Adipocyte (in vitro differentiated cells): ENCODE measurements around the gene CHST11.
"Not testable (repeated sequence)": the region's sequence is repeated elsewhere in the genome, so short reads cannot be mapped to it uniquely, and the experiment has no call there.

Experiments used
- DNase-seq: peaks from one replicate; pipeline ENCODE4 v3.0.0-alpha.2; 2015; ENCODE audit warnings: low read depth
- H3K27me3 ChIP-seq: replicated peaks from 2 replicates; pipeline ENCODE4 v1.7.0; 2013; ENCODE audit warnings: mild to moderate bottlenecking, low read length, moderate library complexity; ENCODE audit not compliant: control insufficient read depth, insufficient read depth
- H3K36me3 ChIP-seq: 2 replicates; pipeline ENCODE4 v1.7.0; 2013; ENCODE audit warnings: low read length, mild to moderate bottlenecking, moderate library complexity; ENCODE audit not compliant: control insufficient read depth, insufficient read depth, severe bottlenecking
- H3K4me1 ChIP-seq: 2 replicates; pipeline ENCODE4 v1.7.0; 2013; ENCODE audit warnings: mild to moderate bottlenecking, low read length, moderate library complexity; ENCODE audit not compliant: control insufficient read depth, insufficient read depth
- H3K4me3 ChIP-seq: 2 replicates; pipeline ENCODE4 v1.7.0; 2013; ENCODE audit warnings: mild to moderate bottlenecking, low read length, moderate library complexity
- H3K9ac ChIP-seq: 2 replicates; pipeline ENCODE4 v1.7.0; 2013; ENCODE audit warnings: mild to moderate bottlenecking, low read length, moderate library complexity
- H3K9me3 ChIP-seq: 2 replicates; pipeline ENCODE4 v1.7.0; 2013; ENCODE audit warnings: mild to moderate bottlenecking, low read length, moderate library complexity; ENCODE audit not compliant: control insufficient read depth

Gene CHST11

GRCh38 chr12:104603545-104603973 is 146.8 kb downstream of the CHST11 start:
- Histone ChIP-seq H3K9ac (peak overlapping the region; percentile 81), H3K36me3 (no peaks in the 10 kb centered on the region), H3K27me3 (no peaks in the 10 kb centered on the region), H3K9me3 (no peaks in the 10 kb centered on the region), H3K4me3 (peak overlapping the region; percentile 26), H3K4me1 (peaks cover 52% of the 10 kb centered on the region)
- no peak for DNase-seq

DNA sequence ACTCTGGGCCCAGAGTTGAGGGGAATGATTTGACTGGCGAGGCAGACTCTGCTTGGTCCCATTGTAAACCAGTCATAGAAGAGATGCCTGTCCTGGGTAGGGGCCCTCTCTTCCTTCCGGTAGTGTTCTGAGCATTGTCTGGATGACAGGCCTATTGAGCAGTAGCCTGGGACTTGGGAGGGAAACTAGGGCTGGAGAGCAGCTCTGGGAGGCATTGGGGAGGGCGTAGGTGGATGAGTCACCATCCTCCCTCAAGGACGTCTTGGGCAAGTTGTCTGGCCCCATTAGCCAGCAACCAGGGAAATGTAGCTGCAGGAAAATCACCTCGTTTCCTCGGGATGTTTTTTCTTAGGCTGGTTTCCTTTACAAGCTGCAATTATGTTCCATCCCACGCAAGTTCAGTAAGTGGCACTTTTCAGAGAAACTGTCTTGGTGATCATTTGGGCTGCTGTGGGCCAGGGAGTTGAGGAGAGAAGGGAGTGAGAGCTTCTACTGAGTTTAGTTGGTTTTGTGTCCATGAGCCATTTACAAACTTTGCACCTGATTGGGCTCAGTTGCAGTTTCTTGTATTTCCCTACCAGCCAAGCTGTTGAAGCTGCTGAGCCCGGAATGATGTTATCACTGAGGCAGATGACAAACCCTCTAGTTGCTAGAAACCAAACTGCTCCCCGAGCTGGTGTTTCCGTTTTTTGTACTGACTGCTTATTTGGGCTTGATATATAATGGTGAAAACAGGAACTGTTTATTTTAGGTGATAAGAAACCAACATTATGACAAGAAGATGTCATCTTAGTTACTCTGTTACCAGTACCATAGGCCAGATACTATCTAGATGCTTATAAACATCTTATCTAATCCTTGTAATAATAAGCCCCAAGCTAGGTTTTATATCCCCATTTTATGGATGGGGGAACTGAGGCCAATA is 147.6 kb downstream of the CHST11 start:
- H3K4me1 ChIP-seq: peaks cover 45% of the 10 kb centered on the region
- H3K27me3 ChIP-seq: no peaks in the 10 kb centered on the region
- H3K9me3 ChIP-seq: no peaks in the 10 kb centered on the region
- peak overlapping the region; percentile 69 for H3K4me3 ChIP-seq
- peak; percentile 94 for DNase-seq
- H3K9ac ChIP-seq: peak overlapping the region; percentile 81
- no peaks in the 10 kb centered on the region for H3K36me3 ChIP-seq

GRCh38 chr12:104604995-104605675 is 148.4 kb downstream of the CHST11 start:
- Histone ChIP-seq H3K9ac (peak overlapping the region; percentile 81), H3K4me3 (peak overlapping the region; percentile 69), H3K4me1 (peaks cover 41% of the 10 kb centered on the region), H3K9me3 (no peaks in the 10 kb centered on the region), H3K27me3 (no peaks in the 10 kb centered on the region), H3K36me3 (no peaks in the 10 kb centered on the region)
- DNase-seq: no peak

DNA sequence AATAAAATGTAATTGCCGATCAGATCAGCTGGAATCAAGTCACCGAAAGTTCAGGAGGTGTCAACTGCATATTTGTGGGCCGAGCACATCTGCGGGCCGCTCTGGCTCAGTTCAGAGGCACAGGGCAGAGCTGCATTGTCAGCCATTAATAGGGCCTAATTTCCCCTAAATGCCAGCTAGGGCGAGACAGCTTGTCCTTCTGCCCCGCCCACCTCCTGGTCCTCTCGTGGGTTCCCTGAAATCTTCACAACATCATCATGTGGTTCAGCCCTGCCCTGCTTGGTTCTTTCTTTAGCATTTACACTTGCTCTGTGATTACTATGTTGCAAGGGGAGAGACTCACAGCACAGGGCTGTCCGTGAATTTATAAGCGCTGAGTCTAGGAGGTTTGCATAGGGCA is 148.9 kb downstream of the CHST11 start:
- H3K9ac ChIP-seq: peak overlapping the region; percentile 81
- H3K27me3 ChIP-seq: no peaks in the 10 kb centered on the region
- peak; percentile 33 for DNase-seq
- H3K9me3 ChIP-seq: no peaks in the 10 kb centered on the region
- H3K4me1 ChIP-seq: peaks cover 41% of the 10 kb centered on the region
- peak overlapping the region; percentile 68 for H3K4me3 ChIP-seq
- no peaks in the 10 kb centered on the region for H3K36me3 ChIP-seq

- Histone ChIP-seq H3K9ac (no peak overlapping the region), H3K36me3 (no peaks in the 10 kb centered on the region), H3K27me3 (no peaks in the 10 kb centered on the region), H3K4me1 (peaks cover 24% of the 10 kb centered on the region), H3K4me3 (no peak overlapping the region), H3K9me3 (no peaks in the 10 kb centered on the region)
- DNase-seq: no peak
Observed at GRCh38 chr12:104608998-104609397, 152.2 kb downstream of the CHST11 start.

GRCh38 chr12:104609445-104609844 is 152.7 kb downstream of the CHST11 start:
- H3K9ac ChIP-seq: no peak overlapping the region

DNA sequence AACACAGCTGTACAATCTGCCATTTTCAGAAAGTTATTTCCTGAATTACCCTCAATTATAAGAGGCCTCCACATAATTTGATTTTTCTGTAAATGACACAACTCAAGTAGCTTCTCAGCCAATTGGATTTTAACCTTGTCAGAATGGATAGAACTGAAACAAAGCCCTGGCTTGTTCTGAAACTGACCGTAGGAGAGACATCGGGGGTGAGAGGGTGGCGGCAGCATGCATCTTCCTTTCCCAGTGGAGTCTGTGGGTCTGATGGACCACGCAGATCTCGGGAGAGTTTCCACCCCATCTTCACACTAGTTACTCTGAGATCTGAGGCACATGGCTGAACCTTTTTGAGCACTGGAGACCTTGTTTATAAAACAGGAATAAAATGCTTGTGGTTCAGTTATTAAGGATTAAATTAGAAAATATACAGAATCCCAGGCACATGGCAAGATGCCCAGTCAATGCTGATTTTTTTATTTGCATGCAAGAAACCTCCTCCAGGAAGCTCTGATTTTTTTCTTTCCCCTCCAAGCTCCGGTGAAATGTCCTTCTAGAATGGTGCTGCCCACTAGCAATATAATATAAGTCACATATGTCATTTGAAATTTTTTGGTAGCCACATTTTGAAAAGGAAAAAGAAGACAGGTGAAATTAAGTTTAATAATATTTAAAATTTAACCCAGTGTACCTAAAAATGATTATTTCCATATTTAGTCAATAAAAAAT is 153.9 kb downstream of the CHST11 start:
- Histone ChIP-seq H3K36me3 (no peaks in the 10 kb centered on the region), H3K9me3 (no peaks in the 10 kb centered on the region), H3K4me3 (no peak overlapping the region), H3K4me1 (peaks cover 22% of the 10 kb centered on the region), H3K9ac (no peak overlapping the region), H3K27me3 (no peaks in the 10 kb centered on the region)
- DNase-seq: no peak

More at GRCh38 chr12:104609445-104609844, 152.7 kb downstream of the CHST11 start:
- Histone ChIP-seq H3K4me1 (peaks cover 21% of the 10 kb centered on the region), H3K36me3 (no peaks in the 10 kb centered on the region), H3K27me3 (no peaks in the 10 kb centered on the region), H3K4me3 (no peak overlapping the region), H3K9me3 (no peaks in the 10 kb centered on the region)
- DNase-seq: no peak

DNA sequence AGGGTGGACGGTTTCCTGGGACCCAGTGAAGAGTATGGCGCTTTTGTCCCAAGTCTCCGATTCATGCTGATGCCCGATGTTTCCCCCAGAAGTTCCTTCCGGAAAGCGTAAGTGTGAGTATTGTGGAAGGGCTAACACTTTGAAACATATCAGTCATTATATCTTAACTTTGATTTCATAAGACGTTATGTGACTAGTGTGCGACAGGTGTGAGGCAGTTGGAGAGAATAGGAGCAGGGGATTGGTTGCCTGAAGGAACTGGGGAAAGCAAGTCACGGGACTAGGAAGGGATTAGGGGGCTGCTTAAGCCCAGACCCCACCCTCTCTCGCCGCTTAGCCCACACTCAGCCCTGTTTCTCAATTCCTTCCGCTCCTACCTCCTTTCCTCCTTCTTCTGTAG is 154.9 kb downstream of the CHST11 start:
- no peak for DNase-seq
- H3K9ac ChIP-seq: no peak overlapping the region
- peaks cover 20% of the 10 kb centered on the region for H3K4me1 ChIP-seq
- no peak overlapping the region for H3K4me3 ChIP-seq
- no peaks in the 10 kb centered on the region for H3K27me3 ChIP-seq
- H3K9me3 ChIP-seq: no peaks in the 10 kb centered on the region
- no peaks in the 10 kb centered on the region for H3K36me3 ChIP-seq

- H3K4me3 ChIP-seq, H3K9ac ChIP-seq, DNase-seq, H3K9me3 ChIP-seq, H3K36me3 ChIP-seq, H3K27me3 ChIP-seq: not testable (repeated sequence)
- H3K4me1 ChIP-seq: peaks cover 20% of the 10 kb centered on the region
Observed at GRCh38 chr12:104613372-104613771, 156.6 kb downstream of the CHST11 start.

DNA sequence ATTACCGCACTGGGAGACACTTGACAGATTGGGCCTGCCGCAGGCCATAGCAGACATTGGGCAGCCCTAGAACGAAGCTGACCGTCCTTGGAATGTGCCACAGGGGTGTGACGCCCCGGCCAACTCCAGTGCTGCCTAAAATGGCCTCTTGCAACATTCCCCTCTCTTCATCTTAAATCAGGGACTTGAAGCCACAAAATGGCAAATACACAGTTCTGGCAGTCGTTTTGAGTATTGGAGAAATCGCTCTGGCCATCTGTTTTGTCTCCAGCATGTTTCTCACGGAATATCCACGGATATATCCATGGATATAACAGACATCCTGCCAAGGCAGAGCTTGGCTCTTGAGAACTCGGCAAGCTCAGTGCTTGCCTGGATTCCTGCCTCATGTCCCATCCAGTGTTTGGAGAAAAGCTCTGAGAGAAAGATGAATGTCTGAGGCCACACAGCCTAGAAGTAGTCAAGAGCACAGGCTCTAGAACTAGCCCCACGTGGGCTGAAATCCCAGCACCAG is 158.4 kb downstream of the CHST11 start:
- Histone ChIP-seq H3K4me1 (peaks cover 20% of the 10 kb centered on the region), H3K9ac (peak overlapping the region; percentile 0), H3K27me3 (no peaks in the 10 kb centered on the region), H3K36me3 (no peaks in the 10 kb centered on the region), H3K9me3 (no peaks in the 10 kb centered on the region), H3K4me3 (peak overlapping the region; percentile 36)
- no peak for DNase-seq

- Histone ChIP-seq H3K4me1 (peaks cover 27% of the 10 kb centered on the region), H3K4me3 (no peak overlapping the region), H3K9me3 (no peaks in the 10 kb centered on the region), H3K9ac (no peak overlapping the region), H3K27me3 (no peaks in the 10 kb centered on the region), H3K36me3 (no peaks in the 10 kb centered on the region)
- DNase-seq: no peak
Observed at GRCh38 chr12:104618691-104619090, 161.9 kb downstream of the CHST11 start.
